CD4-positive, alpha-beta T cell treated with Interleukin-1 beta for 1 hour (primary cell): ENCODE measurements around the gene LNX1.

ENCODE experiments used
- DNase-seq, 2 donors: peaks; one replicate each; pipeline ENCODE4 v3.0.0-alpha.2; 2020 to 2022

LNX1 gene

DNA sequence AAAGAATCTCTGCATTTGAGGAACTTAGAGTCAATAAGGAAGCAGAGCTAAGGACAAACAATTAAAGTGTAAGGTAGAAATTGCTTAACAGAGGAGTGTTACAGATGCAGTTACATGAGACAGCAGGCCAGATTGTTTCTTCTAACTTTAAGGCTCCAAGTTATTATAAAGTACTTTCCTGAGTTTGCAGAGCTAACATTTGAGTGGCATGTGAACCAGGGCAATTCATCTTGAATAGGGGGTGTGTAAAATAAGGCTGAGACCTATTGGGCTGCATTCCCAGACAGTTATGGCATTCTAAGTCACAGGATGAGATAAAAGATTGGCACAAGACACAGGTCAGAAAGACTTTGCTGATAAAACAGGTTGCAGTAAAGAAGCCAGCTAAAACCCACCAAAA lies 7.6 kb upstream of the LNX1 start:
- DNase-seq, result no peak

DNA sequence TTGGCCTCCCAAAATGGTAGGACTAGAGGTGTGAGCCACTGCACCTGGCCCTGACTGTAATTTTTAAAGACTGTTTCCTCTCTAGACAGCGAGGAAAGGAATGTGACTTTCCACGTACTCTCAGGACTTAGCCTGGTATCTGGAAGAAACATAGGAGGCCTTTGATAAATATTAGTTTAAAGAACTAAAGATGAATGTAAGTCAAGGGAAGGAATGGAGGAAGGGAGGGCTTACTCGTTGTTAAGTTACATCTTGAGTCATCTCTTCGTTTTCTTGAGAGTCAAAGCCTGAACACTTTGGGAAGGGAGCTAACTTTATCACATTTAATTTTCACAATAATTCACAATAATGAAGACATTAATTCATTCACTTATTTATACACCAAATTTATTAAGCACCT lies 7.2 kb upstream of the LNX1 start:
- no peak for DNase-seq

DNA sequence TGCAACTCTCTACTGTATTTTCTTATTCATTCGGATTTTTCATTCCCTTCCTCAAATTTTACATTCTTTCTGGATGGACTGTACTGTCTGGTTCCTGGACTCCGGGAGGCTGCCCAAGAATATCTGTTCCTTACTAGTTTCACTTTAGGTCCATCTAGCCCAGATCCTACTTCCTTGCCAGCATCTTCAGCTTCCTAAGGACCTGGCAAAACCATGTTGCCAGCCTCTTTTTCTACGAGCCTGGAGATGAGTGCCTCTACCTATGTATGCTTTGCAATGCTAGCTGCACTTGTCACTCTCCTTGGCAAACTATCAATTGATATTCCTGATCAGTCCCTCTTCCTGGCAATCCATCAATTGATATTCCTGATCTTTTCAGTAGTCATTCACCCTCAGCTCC lies 5.6 kb upstream of the LNX1 start:
- no peak for DNase-seq

DNA sequence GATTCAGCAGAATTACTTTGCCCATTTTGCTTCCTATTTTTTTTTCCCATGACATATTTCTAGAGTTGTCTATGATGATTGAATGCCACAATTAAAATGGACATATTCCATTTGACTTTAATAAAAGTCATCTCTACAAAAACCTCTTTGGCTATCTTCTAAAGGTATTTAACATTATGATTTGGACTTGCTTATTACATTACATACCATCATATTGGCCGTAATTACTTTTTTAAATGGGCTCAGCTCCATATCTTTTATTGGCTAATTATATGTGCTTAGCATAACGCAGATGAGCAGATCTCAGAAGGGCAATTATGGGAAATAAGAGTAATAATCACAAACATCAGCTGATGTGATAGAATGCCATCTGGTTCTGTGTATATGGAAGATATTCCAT lies 4.5 kb upstream of the LNX1 start:
- no peak for DNase-seq

DNA sequence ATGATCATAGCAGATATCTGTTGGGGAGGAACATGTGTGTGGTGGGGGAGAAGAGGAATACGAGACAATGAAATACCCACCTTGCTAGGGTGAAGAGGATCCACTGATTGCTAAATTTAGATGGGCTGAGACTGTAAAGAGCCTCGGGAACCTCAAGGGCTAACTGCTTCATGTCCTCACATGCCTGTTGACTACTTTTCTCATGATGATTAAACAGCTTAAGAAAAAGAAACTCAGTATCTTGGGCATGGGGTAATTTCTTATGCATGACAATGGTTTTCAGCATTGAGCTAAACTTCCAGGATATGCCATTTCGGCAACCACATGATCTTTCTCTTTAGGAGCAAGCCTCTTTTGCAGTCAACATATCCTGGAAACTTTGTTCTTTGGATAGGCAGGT lies 3.9 kb upstream of the LNX1 start:
- DNase-seq, result no peak

DNA sequence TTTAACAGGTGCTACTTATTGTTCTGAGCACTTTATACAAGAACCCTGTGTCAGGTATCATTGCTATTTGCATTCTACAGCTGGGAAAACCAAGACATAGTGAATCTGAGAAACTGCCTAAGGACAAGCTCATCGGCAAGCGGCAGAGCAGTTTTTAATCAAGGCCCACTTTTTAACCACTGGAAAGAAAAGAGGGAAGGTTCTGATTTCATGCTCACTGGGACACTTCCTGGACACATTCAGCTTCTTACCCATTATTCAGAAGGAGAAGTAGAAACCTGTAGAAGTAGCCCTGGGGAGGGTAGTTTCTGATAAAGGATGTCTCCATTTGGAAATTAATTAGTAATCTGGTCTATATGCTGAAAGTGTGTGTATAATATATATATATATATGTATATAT lies 2.5 kb upstream of the LNX1 start:
- no peak for DNase-seq

DNA sequence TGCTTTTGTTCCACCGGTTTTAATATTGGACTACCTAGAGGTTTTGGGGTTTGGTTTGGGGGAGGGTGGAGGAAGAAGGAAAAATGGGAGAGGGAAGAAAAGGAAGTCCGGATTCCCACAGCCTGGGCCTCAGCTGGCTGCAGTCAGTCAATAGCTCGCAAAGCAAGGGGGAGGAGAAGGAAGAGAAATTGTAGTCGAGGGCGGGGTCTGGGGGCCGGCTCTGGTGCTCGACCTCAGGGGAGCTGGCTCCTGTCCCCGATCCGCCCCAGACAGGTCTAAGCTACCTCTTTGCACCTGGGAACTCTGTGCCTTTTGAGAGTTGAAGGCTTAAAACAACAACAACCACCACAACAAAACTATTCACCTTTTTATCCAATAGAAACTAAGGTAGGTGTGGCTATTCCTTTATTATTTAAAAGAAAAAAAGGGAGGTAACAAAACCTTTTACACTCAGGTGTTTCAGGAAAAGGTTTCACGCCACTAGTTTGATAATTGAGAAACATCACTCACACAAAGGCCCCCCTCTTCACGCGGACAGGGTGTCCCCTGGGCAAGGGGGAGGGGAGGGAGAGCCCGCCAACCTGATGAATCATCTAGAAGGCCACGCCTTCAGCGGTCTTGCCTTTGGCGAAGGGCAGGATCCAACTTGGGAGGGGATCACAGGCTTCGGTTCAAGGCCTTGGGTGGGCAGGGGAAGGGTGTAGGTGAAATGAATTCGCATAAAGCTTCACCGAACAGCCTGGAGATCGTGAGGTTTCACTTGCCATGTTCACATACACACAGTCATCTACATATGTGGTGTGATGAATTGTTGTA lies 1.6 kb upstream of the LNX1 start:
- no peak for DNase-seq

DNA sequence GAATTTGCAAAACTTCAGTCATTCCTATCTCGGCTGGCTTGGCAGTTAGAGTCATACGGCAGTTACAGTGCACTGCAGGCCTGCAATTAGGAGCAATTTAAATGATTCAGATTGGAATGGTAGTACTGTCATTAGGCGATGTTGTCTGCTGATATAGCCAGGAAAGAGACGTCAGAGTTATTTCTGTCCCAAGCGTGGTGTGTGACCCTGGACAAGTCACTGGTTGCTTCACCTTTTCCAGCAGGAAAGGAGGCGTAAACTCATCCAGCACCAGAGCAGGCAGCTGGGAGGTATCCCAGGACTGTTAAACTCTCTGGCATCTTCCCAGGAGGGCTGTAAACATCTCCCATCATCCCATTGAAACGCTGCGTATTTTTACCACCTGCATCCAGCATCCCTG lies 836 bp upstream of the LNX1 start:
- no peak for DNase-seq

DNA sequence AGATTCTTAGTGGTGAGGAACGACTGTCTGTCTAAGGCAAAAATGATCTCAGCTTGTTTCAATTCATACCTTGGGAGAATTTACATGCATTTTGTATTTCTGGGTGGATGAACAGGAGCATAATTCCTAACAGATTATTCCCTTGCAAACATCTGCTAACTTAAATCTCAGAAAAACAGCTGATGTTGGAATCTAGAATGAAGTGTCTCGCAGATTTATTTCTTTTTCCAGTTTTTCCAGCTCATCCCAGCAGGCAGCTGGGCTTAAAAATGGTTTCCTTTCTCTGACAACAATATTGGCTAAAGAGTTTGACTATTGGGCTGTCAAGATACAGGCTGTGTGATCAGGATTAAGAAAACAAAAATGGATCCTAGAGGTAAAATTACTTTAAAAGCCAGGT lies 1.1 kb downstream of the LNX1 start:
- DNase-seq, result no peak

DNA sequence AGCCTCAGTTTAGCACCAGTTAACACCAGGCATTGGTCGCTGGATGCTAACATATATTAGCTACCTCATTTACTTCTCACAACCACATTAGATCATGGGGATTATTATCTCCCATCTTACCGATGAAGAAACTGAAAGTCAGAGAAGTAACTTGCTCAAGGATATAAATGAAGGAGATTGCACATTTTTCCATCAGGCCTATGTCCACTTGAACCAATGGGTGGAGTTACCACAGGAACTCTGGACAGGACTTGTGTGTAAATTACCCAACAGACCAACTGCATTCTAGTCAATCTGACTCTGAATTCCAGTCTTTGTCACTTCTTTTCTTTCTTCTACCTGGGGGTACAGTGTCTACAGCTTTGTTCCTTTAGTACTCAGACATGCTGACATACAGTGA lies 1.8 kb downstream of the LNX1 start:
- no peak for DNase-seq

DNA sequence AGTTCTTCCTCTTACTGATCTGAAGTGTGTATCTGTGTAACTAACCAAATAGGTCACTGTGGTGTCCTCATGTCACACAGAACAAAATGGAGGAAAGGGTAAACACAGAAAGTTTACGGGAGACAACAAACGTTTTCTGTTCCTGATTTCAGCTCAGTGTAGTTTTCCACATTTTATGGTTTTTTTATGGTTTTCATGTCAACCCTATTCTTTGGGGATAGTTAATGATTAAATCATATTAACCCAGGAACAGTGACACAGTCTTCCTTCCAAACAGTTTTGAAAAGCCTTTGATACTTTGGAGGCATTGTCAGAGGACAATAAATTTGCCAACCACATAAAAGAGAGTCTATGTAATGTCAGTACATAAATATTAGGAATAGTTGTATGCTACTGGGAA lies 4.2 kb downstream of the LNX1 start:
- DNase-seq, result no peak

DNA sequence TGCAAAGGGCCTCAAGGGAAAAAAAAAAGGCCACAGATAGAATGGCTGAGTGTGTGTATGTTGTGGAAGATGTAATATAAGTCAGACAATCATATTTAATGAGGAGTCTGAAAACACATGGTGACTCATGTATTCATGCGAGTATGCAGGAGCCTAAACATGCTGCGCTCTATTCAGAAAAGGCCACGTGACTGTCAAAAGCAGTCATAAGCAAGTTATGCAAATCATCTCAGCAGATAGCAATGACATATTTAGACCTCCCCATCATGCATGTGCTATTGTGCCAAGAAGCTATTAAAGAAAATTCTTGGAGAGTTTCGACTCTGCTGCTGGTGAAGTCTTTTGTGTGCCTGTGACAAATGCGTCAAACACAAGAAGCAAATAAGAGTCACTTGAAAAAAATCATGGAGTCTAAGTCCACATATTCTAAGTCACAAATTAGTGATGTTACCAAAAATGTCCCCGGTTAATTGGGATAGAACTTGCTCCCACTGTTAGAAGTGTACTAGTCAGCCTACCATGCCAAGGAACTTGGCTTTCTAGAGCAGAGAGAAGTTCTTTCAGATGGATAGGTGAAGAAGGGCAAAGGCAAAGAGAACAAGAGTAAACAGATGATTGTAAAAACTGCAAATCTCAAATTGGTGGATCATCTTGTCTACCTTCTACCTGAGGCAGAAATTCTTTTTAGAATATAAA lies 5.0 kb downstream of the LNX1 start:
- DNase-seq, result no peak

DNA sequence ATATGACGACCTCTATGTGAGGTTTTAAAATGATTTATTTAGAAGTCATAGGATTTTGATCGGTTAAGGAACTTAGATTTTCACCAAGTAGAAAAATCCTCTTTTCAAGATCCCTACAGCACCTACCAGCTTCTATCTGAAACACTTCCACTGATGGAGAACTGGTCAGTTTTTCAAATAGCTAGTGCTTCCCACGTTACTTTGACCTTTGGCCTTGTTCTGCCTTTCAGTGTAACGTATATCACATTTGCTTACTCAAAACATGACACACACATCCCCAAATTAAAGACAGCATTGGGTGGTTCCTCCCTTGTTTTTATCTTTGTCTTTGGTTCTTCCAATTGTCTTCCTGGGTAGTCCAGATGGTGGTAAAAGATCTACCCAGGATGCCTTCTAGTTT lies 6.6 kb downstream of the LNX1 start:
- no peak for DNase-seq

DNA sequence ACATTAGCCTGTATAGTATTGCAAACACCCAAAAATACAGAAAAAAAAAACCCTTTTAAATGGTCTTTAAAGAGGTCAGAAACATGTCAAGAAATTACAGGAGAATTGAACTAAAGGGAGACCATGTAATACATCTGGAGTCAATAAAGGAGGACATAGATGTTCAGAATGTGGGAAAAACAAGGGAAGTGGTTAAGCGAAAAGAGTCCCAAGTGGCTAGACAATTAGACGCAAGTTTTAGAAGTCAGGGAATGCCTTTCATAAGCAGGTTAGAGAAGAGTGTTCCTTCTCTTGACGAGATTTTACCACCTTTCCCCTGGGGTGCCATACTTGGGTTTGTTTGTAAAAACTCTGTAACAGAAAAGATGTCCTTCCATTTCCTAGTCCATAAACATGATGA lies 7.8 kb downstream of the LNX1 start:
- DNase-seq, result no peak

DNA sequence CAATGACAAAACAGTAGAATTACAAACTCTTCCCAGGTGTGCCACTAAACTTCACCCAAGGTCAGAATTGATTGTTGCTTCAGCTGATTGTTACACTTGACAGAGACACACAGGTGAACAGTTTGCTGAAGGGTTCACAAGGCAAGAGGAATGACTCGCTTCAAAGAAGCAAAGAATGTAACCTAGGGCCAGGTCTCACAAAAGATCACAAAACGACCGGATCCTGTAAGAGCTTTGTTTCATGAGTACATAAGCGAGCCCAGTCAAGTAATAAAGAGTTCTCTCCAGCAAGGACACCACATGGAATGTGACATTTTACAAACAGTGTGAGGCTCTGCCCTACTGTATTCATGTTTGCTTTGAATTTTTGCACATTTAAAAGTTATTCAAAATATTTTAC lies 9.1 kb downstream of the LNX1 start:
- no peak for DNase-seq

DNA sequence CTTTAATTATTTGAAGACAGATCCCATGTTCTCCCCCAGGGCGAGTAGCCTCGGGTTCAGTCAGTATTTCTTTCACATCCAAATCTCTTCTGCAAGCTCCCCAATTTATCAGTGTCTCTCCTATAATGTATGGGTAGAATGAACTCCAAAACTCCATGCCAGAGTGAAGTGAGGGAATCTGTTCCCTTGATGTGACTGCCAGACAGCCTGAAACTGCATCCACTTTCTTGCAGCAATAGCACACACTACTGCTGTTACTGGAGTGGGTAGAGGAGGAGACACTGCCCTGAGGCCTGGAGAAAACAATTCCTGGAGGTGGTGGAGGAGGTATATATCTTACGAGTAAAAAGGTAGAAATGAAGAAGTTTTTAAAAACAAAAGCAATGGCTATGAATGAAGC lies 11.0 kb downstream of the LNX1 start:
- no peak for DNase-seq

DNA sequence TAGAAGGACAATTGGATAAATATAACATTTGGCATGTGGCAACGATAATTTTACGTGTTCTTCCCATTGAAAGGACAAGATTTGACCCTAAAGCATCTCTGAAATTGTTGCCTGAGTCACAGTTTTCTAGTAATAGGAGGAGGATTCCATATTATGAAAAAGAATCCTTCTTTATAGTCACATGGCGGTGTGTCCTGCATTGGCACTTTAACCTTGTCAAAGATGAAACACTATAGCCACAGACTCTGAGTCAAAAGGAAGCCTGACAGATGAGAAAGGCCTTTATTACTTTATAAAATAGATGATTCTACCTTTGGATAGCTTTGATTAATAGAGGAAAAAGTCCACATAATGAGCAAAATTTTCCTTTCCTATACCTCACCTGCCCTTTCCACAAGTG lies 11.5 kb downstream of the LNX1 start:
- no peak for DNase-seq

DNA sequence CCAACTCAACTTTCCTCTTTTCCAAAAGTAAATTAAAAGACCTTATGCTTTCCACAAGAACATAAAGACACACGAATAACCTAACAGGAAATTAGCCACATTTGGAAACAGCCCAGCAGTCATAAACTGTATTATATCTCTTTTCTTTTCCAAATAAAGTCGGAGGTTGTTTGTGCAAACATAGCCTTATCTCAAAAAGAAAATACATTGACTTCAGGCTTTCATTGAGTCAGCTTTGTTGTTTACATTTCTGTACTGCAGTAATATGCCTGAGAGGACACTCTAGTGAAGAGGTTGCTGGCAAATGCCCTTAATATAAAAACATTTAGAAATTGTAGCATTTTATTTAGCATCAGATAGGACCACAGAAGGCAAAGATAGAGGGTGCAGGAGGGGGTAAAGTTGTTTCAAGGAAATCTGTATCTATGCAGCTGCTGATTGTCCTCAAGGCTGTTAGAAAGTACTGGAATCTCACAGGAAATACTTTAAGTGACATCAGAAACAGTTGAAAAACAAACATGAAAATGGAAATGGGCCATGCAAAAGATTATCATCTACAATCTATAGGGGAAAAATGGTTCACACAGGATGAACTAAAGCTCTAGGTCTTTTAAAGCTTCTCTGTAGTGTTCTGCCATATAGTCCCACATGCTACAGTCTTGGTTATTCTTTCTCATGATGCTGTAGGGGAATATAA lies 14.5 kb downstream of the LNX1 start:
- no peak for DNase-seq

DNA sequence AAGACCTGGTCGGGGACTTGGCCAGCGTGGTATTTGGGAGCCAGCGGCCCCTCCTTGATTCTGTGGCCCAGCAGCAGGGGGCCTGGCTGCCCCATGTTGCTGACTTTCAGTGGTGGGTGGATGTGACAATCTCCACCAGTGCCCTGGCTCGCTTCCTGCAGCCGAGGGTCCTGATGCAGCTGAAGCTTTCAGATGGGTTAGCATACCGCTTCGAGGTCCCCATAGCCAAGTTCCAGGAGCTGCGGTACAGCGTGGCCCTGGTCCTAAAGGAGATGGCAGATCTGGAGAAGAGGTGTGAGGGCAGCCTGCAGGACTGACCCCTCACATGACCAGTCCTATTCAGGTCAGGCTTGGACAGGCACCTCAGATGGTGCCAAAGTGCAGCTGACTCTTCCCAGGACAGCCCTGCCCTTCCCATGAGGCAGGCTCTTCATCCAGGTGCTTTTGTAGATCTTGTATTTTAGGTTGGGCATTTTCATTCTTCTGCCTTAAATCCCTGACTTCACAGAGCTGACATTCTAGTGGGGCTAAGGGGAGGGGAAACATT lies 15.1 kb downstream of the LNX1 start:
- DNase-seq, result no peak

DNA sequence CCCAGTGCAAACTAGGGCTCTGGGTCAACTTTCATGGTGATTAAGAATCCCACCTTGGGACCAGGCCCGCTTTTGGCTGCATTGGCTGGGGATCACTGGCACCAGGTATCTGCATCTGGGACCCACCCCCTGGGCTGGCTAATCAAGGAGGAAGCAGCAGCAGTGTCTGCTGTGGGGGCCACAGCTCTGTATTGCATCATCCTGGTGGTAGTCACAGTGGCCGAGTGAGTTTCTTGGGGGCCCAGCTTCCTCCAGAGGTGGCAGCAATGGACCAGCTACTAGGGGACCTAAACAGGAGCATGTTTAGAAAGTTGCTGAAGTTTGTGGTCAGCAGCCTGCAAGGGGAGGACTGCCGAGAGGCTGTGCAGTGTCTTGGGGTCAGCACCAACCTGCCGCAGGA lies 15.7 kb downstream of the LNX1 start:
- no peak for DNase-seq

DNA sequence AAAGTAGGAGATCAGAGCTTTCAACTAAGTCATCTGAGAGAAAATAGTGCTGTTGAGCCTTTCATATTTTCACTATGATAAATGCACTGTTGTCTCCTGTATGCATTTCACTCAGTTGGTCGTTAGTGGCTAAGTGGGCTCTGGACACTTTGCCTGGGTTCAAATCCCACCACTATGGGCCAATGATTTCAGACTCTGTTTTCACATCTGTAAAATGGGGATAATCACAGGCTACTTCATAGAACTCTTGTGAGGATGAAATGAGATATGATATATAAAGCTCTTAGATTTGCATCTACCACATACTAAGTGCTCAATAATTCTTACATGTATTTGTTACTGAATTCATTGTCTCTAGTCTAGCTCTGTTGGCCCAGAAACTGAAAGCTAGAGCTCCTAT lies 16.8 kb downstream of the LNX1 start:
- DNase-seq, result no peak

DNA sequence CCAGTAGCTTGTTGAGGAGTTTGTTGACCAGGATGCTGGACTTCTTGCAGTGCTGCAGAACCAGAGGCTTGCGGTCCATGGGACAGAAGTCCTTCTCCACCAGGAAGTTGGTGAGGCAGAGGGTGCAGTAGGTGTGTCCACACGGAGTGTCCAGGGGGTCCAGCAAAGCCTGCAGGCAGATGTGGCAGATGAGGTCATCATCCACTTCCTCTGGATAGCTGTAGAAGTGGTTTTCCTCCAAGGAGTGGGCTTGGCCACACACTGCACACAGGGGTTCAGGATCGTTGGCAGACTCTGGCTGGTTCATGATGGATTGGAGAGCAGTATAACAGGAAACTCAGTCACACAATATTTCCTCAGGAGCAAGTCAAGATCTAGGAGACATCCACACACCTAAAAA lies 17.6 kb downstream of the LNX1 start:
- no peak for DNase-seq

DNA sequence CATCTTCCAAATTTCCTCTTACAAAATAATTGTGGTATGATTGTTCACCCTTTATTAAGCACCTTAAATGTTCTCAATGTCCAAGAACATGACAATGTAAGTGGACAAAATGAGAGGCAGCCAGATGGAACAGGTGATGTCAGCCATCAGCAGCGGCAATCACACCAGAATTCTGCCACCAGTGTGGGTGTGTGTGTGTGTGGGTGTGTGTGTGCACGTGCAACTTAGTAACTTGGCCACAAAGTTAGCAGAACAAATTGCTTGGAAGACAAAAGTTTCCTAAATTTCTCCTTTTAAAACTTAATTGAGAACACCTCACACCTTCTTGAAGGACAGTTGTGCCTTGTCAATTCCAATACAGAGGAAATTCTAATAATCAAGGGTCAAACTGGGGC lies 18.7 kb downstream of the LNX1 start:
- DNase-seq, result no peak
